ENCODE measurements around the gene TRIM14. TPM values are rescaled to one million over a fixed set of nuclear protein-coding genes. Genes with fewer than 3 reads are reported as not detected.

TRIM14 gene
- total and polyA plus RNA-seq, 2 of the 13 experiments (the other 11 are each of a cell fraction or from before 2014, with no cell fraction given), result 9.2 to 13.0 TPM

GRCh38 chr9:98150164-98150563, 31.1 kb upstream of the TRIM14 start (continued):
- TF ChIP-seq NR1H2 (CRISPR knock-in tag; IDR thresholded peaks at IDR 0.05; ENCODE audit: borderline replicate concordance, low read depth) (no peak), ZMYM4 (CRISPR knock-in tag; IDR thresholded peaks at IDR 0.05) (peak; percentile 35; the same call in 1 of the 2 replicates), ZNF639 (CRISPR knock-in tag; conservative IDR thresholded peaks at IDR 0.05) (no peak), HDAC1 (CRISPR knock-in tag; IDR thresholded peaks at IDR 0.05) (peak; percentile 48; the same call in 1 of the 2 replicates), SMARCE1 (IDR thresholded peaks at IDR 0.05; ENCODE audit: borderline replicate concordance) (no peak), UBTF (CRISPR knock-in tag; IDR thresholded peaks at IDR 0.05) (no peak), ZSCAN22 (CRISPR knock-in tag; IDR thresholded peaks at IDR 0.05) (no peak), ZMAT5 (CRISPR knock-in tag; IDR thresholded peaks at IDR 0.05; ENCODE audit: borderline replicate concordance, low read depth) (no peak), ZNF207 (IDR thresholded peaks at IDR 0.05; ENCODE audit: borderline replicate concordance) (no peak), CHD4 (IDR thresholded peaks at IDR 0.05; ENCODE audit: borderline replicate concordance, low read length) (no peak), ZNF10 (CRISPR knock-in tag; IDR thresholded peaks at IDR 0.05; ENCODE audit: borderline replicate concordance, low read depth) (no peak), E2F2 (CRISPR knock-in tag; IDR thresholded peaks at IDR 0.05; ENCODE audit: borderline replicate concordance) (no peak), ERF (CRISPR knock-in tag; IDR thresholded peaks at IDR 0.05) (peak; percentile 38; the same call in 1 of the 2 replicates), THYN1 (CRISPR knock-in tag; IDR thresholded peaks at IDR 0.05; ENCODE audit: borderline replicate concordance, low read depth) (no peak), PRDM15 (CRISPR knock-in tag; IDR thresholded peaks at IDR 0.05) (no peak), SNAI1 (CRISPR knock-in tag; IDR thresholded peaks at IDR 0.05; ENCODE audit: borderline replicate concordance) (no peak), MAF1 (CRISPR knock-in tag; IDR thresholded peaks at IDR 0.05; ENCODE audit: borderline replicate concordance) (no peak), ZNF225 (CRISPR knock-in tag; IDR thresholded peaks at IDR 0.05) (peak; percentile 52; the same call in 1 of the 2 replicates), ZBTB43 (CRISPR knock-in tag; conservative IDR thresholded peaks at IDR 0.05) (no peak)

Data from HepG2 (cell line).